DMS53 treated with DMSO at 0.1 percent for 48 hours (cell line): ENCODE results near the gene ATP6AP2.

Experiments
- DNase-seq: peaks from one replicate; lab custom pipeline; 2025; ENCODE audit not compliant: unreplicated experiment; lab: John Stamatoyannopoulos, UW

ATP6AP2 gene

GRCh38 chrX:40632199-40632598 lies 51.4 kb downstream of the ATP6AP2 start:
- no peak for DNase-seq

DNA sequence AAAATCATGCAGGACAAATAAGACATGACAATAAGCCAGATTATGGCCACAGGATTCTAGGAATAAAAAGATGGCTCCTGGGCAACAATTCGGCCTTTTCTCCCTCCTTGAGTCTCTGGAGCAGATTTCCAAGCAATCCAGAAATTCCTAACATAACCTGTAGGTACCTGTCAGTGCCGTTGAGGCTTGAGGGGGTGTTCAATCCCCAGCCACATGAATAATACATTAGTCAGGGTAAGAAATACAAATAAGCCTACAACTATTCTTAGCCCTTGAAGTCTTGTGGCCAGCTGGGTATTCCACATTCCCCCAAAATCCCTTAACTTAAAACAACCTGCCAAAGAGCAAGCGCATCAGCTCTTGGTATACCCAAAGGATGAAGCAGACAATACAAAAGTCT lies 56.9 kb downstream of the ATP6AP2 start:
- DNase-seq, result no peak

DNA sequence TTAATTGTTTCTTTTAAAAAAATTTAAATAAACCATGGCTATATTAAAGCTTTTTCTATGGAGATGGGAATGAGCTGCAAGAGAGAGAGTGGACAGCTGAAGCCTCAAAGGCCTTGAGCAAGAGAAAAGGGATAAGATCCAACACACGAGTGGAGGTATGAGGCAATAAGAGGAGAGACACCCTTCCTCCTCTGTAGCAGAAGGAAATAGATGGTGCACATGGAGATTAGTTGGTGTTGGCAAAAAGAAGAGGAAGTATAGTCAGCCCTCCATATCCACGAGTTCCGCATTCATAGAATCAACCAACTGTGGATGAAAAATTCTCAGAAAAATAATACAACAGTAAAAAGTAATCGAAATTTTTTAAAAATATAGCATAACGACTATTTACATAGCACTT lies 63.4 kb downstream of the ATP6AP2 start:
- no peak for DNase-seq

- no peak for DNase-seq
Measured at GRCh38 chrX:40644821-40645358, 64.1 kb downstream of the ATP6AP2 start.

DNA sequence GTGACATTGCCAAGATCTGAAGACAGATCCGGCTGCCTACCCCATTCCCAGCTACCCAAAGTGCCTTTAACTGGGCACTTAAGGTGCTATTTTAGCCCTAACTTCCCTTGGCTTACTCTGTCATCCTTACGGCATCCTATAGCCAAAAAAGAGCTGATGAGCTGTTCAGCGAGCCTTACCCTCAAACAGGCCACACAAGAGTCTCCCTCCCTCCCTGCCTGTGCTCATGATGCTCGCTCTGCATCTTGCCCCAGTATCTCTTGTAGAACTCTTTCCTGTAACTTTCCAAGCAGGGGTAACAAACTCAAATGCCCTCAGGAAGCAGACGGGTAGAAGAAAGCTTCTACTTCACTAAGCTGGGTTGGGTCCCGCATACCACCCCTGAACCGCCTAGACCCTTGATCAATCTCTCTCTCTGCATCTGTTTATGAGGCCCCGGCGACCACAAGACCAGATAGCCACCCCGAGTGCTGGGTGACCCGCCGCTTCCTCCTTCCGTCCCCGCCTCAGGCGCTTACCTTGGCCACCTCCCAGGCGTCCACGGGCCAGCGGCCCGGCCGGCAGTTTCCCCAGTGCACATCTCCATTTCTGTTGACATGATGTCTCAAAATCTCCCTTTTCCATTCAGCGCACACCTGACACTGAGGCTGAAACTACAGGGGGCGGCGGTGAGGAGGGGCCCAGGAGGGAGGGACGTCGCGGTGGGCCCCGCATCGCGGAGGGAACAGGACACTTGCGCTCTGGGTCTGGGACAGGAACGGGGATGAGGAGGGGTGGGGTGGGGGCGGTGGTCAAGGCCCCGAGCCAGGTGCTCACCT lies 65.9 kb downstream of the ATP6AP2 start:
- no peak for DNase-seq

DNA sequence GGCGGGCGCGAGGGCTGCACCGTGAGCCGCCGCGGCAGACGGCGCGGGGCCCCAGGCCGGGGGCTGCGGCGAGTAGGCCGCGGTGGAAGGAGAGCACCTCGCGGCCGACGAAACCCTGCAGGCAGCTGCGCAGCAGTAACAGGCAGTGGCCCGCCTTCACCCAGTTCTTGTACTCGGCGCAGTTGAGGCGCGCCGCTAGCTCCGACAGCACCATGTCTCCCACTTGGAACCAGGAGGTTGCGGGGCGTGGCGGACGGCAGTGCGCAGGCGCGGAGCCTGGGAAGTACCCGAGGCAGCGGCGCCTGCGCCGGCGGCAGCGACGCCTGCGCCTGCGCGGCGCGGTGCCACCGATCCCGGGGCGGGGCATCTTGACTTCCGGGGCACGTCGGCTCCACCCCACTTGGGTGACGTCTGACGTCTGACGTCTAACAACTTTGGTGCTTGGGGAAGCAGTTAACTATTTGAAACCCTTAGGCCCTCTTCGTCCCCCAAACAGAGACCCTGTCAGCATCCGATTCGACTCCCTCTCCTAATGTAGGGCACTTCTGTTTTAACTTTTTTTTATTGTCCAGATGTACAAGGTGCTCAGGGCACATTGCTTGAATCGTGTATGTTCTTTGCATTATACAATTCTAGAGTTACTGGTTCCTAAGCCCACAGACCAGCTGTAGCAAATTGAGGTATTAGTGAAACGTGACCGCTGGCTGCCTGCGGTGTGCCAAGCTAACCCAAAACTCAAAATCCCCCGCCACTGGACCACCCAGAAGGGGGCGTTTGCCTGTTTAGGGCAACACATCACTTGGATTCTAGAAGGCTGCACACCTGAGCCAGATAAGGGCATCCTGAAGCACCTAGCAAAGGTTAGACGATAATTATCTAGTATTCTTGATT lies 66.8 kb downstream of the ATP6AP2 start, which contains the start of gene CXorf38:
Gene CXorf38 (minus strand): TSS at position 255 of the 891 bp plus-strand sequence. CDS start 41 bp downstream, at position 214.
- DNase-seq, result peak; percentile 77

GRCh38 chrX:40651620-40652223 lies 71.0 kb downstream of the ATP6AP2 start:
- DNase-seq, result peak; percentile 53

DNA sequence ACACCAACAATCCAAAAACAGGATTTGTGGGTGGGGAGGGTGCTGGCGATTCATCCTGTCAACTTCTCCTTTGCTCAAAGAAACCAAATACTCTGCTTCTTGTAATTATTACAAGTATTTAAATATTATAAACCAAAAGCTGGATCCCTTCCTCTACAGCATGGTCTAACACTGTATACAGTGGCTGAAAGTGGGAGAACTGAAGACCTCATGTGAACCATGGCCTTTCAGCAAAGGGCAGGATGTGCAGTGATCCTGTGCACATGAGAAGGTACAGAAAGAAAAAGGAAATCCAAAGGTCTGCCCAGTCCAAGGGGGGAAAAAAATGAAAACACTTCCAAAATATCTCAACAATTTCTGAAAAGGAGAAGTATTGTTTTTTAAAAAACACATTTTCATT lies 71.9 kb downstream of the ATP6AP2 start:
- DNase-seq, result no peak

DNA sequence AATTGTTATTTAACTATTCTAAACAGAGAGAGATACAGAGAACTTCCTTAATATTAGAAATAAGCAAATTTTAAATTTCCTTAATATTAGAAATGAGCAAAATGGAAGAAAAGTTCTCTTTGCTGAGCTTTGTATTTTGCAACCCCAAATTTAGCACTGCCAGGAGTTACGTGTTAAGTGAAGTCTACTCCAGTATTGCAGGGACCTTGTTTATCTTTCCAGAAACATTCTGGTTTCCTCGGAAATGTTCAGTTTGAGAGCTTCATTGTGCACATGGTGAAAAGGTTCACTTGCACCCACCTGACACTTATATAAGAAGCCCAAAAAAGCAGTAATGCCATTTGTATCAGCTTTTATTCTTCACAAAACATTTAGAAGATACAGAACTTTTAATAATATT lies 72.8 kb downstream of the ATP6AP2 start:
- DNase-seq, result no peak
